HG03060 (cell line): ENCODE measurements around the gene RPS6KA2.

Source experiments
- ATAC-seq: cut with Tn5 transposase; IDR thresholded peaks from one replicate; pipeline ENCODE4 v1.9.1; 2021; ENCODE audit warnings: low read depth, moderate number of reproducible peaks; ENCODE audit not compliant: unreplicated experiment

RPS6KA2 gene

GRCh38 chr6:166511316-166511715, 115.7 kb downstream of the RPS6KA2 start:
- ATAC-seq: no peak

- ATAC-seq: no peak
These were observed 117.9 kb downstream of the RPS6KA2 start for GRCh38 chr6:166509193-166509592.

GRCh38 chr6:166508726-166509125, 118.3 kb downstream of the RPS6KA2 start:
- no peak for ATAC-seq

DNA sequence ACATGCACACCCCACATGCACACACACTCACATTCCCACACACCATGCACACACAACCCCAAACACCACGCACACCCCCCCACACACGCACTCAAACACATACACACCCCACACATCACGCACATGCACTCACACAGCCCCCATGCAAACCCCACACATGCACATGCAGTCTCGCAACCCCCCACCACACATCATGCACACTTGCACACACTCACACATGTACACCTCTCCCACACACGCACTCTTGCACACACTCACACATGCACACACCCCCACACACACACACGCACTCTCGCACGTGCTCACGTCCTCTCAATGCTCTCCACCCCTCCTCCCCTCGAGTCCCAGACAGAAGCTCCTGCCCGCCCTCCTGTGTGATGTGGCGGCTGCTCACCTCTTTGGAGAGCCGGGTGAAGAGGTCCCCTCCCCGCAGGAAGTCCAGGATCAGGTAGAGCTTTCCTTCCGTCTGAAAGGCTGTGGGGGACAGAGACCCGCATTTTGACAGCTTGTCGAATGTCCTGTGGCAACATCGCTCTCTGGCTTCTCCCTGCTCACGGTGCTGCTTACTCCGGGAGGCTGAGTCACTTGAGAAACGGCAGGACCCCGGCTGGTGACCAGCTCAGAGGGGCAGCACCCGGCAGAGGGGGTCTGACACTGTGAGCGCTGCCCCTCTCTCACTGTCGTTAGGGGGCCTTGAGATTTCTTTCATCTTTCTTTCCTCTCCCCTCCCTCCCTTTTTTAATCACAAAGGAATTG, 119.1 kb downstream of the RPS6KA2 start:
- ATAC-seq: no peak

GRCh38 chr6:166507380-166507779, 119.7 kb downstream of the RPS6KA2 start:
- ATAC-seq: no peak

GRCh38 chr6:166505133-166505905, 121.7 kb downstream of the RPS6KA2 start:
- ATAC-seq: no peak

DNA sequence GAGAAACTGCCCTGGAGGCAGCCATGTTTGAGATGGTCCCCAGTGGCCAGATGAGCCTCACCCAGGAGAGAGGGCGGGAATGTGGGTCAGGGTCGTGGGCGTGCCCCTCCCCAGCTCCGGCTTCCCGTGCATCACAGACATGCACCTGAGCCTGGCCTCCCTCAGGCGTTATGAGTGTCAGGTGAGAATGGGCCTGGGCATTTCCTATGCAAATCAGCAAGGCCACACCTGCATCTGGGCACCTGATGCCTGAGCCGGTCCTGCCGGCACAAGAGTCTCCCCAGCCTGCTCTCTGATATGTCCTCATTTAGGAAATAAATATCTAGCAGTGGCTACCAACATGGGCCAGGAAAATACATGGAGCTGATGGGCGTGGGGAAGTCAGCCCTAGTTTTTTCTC, 123.0 kb downstream of the RPS6KA2 start:
- ATAC-seq: no peak

DNA sequence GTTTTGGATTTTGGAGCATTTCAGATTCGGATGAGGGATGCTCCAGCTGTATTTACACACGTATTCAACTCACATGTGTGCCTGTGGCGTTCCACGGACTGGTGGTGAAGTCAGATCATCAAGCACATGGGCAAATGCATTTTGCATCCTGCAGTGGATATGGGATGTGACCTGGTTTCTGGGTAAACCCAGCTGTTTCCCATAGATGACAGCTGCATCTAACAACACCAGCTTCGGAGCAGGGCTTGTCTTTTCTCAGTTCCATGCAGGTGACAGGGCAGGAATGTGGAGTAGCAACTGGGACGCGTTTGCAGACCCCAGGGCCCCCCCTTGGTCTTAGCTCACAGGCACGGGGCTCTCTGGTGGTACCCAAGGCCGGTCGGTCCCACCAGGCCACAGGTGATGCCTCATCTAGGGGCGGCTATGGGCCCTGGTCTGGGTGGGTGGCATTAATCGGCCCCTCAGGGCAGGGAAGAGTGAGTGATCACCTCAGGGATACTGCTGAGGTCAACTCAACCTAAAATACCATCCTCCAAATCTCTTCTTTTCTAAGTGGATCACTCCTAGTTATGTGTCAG, 123.8 kb downstream of the RPS6KA2 start:
- ATAC-seq: no peak

- no peak for ATAC-seq
These were observed 124.6 kb downstream of the RPS6KA2 start for GRCh38 chr6:166502453-166502852.

- ATAC-seq: no peak
These were observed 125.8 kb downstream of the RPS6KA2 start for GRCh38 chr6:166501246-166501645.

GRCh38 chr6:166500246-166500645, 126.8 kb downstream of the RPS6KA2 start:
- ATAC-seq: no peak

GRCh38 chr6:166499350-166500163, 127.5 kb downstream of the RPS6KA2 start:
- ATAC-seq: no peak

GRCh38 chr6:166498661-166499349, 128.2 kb downstream of the RPS6KA2 start:
- no peak for ATAC-seq

- no peak for ATAC-seq
These were observed 128.8 kb downstream of the RPS6KA2 start for GRCh38 chr6:166498228-166498627.

DNA sequence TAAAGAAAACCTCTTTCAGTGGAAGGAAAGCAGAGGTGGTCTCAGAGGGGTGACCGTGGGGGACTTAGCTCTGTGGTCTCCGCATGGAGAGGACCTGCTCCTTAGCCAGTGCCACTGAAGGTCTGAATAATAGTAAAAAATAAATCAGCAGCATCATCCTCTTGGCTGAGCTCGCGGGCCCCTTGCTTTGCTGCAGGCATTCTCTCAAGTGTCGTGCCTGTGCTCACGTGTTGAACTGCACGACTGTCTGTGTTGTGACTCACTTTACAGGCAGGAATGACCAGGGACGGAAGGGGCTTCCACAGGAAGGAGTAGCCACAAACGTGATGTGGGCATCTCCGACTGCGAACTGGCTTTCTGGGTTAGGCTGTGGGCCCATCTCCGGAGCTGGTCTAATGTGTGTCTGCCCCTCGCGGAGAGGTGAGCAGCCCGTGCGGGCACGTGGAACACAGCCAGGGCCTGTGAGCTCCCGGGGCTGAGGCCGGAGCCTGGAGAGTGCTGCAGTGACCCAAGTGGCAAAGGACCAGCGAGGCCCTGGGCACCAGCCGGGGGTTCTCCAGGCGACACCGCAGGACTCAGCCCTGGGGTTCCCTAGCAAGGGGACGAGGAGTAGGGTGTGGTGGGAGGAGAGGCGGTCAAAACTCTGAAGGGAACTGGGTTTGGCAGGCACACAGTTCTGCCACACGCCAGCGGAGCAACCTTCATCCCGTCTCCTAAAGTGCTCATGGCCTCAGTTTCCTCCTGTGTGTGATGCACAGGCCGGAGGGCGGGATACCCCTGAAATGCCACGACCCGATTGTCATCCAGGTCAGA, 129.8 kb downstream of the RPS6KA2 start:
- ATAC-seq: no peak

GRCh38 chr6:166496460-166496859, 130.6 kb downstream of the RPS6KA2 start:
- no peak for ATAC-seq

DNA sequence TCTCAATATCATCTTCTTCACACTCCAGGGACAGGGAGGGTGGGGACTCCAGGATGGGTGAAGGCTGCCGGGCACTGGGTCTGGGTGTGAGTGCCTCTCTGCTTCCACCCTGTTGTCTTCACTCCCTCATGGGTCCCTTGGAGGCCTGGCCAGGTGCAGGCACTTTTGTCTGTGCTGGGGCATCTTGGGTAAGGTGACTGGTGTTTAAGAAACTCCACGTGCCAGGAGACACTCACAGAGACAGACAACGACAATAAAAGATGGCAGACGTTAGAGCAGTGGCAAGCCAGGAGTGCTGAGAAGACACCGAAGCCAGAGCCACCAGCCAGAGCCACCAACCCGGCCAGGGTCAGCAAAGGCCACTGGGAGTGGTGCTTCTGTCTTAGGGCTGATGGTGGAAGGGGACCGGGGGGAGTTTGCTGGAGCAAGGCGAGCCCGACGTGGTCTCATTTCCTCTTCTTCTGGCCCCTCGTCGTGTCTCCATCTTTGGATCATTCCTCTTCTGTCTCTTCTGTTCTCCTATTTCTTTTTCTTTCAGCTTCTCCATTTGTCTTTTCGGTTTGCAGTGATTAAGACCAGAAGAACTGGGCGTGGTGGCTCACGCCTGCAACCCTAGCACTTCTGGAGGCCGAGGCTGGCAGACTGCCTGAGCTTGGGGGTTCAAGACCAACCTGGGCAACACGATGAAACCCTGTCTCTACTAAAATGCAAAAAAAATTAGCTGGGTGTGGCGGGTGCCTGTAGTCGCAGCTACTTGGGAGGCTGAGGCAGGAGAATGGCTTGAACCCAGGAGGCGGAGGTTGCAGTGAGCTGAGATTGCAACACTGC, 131.3 kb downstream of the RPS6KA2 start:
- ATAC-seq: no peak

DNA sequence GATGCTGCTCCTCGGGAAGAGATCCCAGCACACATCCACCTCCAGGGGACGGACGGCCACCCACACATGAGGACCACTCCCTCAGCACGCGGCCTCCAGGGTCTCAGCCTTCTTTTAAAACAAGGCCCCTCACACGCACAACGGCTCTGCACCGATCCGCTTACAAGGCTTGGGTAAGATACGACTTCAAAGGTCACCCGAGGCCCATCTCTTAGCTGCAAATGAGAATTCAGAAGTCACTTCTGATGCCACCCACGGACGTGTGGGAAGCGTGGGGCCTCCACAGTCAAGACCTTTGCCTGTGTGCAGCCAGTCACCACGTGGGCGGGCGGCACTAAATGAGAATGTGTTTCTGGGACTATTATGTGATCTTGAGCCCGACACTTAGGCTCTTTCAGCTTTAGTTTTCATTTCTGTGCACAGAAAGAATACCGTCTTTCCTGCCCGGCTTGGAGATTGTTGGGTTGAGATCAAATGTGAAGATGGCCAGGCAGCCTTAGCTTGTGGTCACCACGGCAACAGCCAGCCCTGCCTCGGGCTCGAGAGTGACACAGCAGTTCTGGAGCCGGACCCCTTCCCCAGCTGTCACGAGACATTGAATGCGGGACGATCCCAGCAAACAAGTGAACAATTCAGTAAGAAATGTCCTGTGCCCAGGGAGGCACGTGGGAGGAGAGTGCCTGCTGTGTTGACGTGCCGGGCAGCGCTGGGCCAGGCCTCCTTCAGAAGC, 132.1 kb downstream of the RPS6KA2 start:
- no peak for ATAC-seq
